HG02610 (cell line): ENCODE data around the gene MYRFL.
"Not testable (repeated sequence)": the region's sequence is repeated elsewhere in the genome, so short reads cannot be mapped to it uniquely, and the experiment has no call there.

ENCODE experiments used
- ATAC-seq: cut with Tn5 transposase; IDR thresholded peaks from one replicate; pipeline ENCODE4 v1.9.1; 2021; ENCODE audit warnings: mild to moderate bottlenecking, moderate library complexity; ENCODE audit not compliant: unreplicated experiment

The MYRFL gene

DNA sequence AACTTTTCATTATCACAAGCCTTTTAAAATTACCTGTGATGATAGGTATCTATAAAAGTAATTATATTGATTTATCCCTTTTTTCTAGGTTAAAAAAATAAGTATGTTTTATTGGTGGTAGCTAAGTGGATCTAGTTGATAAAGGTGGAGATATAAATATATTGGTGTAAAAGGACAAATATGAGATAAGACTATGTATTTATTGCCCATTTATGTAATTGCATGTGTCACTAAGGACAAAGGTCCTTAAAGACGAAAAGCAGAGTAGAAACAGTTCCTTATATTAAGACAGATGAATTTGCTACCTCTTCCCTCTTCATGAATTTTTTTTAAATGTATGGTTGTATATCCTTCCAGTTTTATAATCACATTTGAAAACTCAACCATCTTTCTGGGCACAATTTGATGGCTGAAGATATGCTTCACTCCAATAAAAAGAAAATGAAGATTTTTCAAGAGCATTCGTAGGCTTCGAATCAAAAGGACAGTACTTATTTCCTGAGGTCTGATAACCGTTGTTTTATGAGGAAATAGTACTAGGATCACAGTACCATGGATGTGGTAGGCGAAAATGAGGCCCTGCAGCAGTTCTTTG, at the start of gene MYRFL:
MYRFL (plus strand) TSS at position 262 of the 595 bp plus-strand sequence; CDS start at position 553, 291 bp downstream.
- no peak for ATAC-seq

DNA sequence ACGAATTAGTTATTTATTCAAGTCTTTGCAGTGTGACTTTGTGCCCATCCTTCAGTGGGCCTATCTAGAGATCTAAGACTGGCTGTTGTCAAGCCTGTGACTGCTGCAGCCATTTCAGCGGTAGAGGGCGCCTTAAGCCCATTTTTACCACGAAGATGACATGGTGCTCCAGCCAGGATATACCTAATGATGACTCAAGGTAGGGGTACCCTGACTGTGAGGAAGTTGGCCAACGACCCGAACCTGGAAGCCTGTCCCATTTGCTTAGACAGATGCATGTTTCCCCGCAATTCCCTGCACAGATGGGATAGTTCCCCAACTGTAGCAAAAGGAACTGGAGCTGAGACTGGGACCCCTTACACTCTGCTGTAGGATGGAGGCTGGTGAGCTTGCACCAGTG, 45.1 kb upstream of the MYRFL start:
- ATAC-seq, result no peak

- ATAC-seq, result no peak
Observed at GRCh38 chr12:69783365-69783764, 41.7 kb upstream of the MYRFL start.

DNA sequence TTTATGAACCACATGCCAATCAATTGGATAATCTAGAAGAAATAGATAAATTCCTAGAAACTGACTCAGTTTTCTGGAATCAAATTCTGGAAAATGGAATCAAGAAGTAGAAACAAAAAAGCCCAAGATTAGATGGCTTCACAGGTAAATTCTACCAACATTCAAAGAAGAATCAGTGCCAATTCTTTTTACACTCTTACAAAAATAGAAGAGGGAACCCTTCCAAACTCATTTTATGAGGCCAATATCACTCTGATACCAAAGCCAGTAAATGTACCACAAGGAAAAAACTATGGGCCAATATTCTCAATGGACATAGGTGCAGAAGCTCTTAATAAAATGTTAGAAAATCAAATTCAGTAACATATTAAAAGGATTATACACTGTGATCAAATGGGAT, 35.7 kb upstream of the MYRFL start:
- no peak for ATAC-seq

DNA sequence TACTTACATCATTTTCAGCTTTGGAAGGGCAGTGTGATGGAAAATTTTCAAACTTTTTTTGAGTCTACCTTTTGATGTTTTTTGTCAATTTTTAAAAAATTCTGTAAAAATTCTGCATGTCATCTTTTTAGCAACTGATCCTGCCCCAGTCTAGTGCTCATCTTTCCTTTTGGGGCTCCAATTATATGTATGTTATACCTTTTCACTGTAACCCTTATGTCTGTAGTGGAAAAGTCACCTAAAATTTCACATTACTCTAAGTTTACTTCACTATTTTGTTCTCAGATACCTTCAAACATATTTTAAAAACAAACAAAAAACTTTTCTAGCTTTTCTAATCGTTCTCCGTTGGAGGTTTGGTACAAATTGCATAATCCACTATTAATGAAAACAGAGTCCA, 32.5 kb upstream of the MYRFL start:
- ATAC-seq, result no peak

DNA sequence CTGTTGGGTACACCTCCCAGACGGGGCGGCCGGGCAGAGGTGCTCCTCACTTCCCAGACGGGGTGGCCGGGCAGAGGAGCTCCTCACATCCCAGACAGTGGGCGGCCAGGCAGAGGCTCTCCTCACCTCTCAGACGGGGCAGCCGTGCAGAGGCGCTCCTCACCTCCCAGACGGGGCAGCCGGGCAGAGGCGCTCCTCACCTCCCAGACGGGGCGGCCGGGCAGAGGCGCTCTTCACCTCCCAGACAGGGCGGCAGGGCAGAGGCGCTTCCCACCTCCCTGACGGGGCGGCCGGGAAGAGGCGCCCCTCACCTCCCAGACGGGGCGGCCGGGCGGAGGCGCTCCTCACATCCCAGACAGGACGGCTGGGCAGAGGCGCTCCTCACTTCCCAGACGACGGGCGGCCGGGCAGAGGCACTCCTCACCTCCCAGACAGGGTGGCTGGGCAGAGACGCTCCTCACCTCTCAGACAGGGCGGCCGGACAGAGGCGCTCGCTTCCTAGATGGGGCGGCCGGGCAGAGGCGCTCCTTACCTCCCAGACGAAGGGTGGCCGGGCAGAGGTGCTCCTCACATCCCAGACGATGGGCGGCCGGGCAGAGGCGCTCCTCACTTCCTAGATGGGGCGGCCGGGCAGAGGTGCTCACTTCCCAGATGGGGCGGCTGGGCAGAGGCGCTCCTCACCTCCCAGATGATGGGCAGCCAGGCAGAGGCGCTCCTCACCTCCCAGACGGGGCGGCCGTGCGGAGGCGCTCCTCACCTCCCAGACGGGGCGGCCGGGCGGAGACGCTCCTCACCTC, 17.7 kb upstream of the MYRFL start:
- ATAC-seq, result not testable (repeated sequence)

GRCh38 chr12:69810870-69811498, 14.0 kb upstream of the MYRFL start:
- no peak for ATAC-seq

- ATAC-seq, result peak; percentile 84
Observed at GRCh38 chr12:69816082-69816481, 8.9 kb upstream of the MYRFL start.

- no peak for ATAC-seq
Observed at GRCh38 chr12:69821032-69821455, 4.0 kb upstream of the MYRFL start.

- ATAC-seq, result no peak
Observed at GRCh38 chr12:69821456-69822159, 3.4 kb upstream of the MYRFL start.

DNA sequence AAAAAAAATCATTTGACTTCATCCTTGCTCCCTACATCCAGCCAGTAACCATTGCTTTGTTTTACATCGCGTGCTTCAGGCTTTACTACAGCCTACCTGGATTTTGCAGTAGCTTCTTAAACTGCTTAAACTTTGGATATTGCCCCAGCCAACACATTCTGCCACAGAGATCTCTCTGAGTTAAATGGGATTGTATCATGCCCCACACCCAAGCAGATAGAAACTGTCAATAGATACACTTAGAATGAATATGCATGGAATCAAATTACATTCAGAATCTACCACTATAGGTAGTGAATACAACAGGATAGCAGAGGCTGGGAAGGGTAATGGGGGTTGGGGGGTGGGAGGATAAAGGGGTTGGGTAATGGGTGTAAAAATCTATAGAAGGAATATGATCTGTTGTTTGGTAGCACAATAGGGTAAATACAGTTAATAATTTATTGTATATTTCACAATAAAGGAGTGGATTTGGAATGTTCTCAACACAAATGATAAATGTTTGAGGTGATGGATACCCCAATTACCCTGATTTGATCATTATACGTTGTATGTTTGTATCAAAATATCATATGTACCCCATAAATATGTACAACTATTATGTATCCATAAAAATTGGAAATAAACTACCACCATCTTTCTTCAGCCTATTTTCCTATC, 2.7 kb upstream of the MYRFL start:
- ATAC-seq, result no peak

DNA sequence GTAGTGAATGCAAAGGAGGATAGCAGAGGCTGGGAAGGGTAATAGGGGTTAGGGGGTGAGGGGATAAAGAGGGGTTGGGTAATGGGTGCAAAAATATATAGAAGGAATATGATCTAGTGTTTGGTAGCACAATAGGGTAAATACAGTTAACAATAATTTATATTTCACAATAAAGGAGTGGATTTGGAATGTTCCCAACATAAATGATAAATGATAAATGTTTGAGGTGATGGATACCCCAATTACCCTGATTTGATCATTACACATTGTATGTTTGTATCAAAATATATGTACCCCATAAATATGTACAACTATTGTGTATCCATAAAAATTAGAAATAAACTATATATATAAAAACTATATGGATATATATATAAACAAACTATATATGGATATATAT, 999 bp upstream of the MYRFL start:
- no peak for ATAC-seq

- ATAC-seq, result no peak
Observed at GRCh38 chr12:69828897-69829296, 3.9 kb downstream of the MYRFL start.

GRCh38 chr12:69833696-69834095, 8.7 kb downstream of the MYRFL start:
- ATAC-seq, result no peak

DNA sequence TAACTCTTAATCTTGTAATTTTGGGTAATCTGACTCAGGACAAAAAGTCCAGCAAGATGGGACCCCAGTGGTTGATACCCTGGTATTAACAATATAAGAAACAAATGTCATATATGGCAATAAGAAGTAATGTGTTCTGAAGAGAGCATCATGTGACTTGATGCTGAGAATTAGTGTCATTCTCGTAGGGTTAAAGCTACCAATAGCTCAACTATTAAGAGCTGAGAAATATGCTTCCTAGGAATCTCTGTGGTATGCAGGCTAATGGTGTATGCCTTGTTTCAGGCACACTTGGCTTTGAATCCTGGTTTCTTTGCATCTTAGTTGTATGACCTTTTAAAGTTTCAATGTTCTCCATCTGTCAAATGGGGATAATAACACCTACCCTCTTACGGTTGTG, 9.1 kb downstream of the MYRFL start:
- ATAC-seq, result no peak

GRCh38 chr12:69834576-69834975, 9.5 kb downstream of the MYRFL start:
- ATAC-seq, result no peak

DNA sequence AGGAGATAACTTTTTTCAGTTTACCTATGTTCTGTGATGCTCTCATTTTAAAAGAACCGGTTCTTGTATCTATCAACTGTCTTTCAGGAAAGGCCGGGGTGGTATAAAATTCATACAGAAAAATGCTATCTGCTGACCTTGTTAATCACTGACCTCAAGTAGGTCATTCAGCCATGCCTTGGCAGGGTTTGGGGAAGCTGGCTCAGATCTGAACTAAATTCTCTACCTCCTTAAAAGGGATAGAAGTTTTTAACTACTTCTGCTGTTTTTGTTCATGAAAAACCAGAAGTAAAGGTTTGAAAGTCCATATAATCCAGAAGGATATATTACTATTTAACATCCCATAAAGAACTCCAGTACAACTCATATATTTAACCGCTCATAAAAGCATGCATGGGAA, 10.1 kb downstream of the MYRFL start:
- no peak for ATAC-seq

- no peak for ATAC-seq
Observed at GRCh38 chr12:69836015-69836414, 11.0 kb downstream of the MYRFL start.

DNA sequence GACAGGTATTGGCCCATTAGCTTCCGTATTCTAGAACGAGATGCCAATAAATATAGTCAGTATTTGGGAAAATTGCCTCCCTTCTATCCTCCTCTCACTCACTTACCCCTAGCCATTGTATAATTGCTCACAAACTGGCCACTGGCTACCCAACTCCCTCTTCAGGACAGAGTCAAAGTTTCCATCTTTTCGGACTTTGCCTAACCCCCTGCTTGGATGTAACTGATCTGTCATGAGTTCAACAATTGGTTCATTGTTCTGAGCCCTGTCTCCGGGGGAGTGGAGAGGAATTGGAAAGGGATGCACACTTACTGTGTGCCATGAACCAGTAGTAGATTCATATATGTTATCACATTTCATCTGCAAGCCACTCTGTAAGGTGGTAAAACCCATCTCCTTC, 12.2 kb downstream of the MYRFL start:
- no peak for ATAC-seq

DNA sequence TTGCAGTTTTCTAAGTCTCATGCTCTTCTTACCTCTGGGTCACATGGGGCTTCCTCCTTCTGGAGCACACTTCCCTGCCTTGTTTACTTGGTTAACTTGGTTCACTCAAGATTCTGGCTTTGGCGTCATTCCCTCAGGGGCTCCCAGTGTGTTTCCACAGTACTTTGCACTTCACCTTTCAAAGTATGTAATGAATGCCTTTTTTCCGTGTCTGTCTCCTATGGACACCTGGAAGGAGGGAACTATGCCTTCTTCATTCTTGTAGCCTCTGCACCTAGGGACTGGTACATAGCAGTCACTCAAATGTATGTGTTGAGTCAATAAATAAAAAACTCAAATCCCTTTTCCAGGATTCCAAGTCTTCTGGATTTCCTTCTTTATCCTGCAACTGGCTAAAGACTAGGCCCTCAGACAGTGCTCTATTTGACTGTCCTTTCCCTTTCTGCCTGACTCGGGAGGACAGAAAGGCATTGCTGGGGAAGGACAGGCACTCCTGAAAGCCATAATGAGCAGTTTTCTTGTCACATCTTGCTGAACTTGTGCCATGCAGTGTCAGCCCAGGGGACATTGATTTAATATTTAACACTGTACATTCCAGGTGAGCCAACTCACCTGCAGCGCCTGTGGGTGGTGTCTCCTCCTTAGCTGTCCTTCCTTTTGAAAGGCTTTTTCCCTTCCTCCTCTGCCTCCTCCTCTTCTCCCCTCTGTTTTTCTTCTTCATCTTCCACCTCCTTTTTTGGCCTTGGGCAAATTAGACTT, 12.8 kb downstream of the MYRFL start:
- no peak for ATAC-seq
